GM12874 (cell line): Measurements from ENCODE around the gene LOC128125822.

ENCODE experiments used
- CTCF ChIP-seq: IDR thresholded peaks from 2 replicates; pipeline ENCODE4 v1.5.1; 2011; ENCODE audit warnings: low read depth, mild to moderate bottlenecking, control low read depth, low read length, moderate library complexity; ENCODE audit not compliant: insufficient read depth

LOC128125822 gene

GRCh38 chr6:63572044-63572746, at the start of gene LOC128125822, which contains the start of gene PTP4A1:
TSS of gene LOC128125822 (plus strand) at chr6:63572480.
TSS of gene PTP4A1 (plus strand) at chr6:63572480. CDS start at chr6:63576881, 4,401 bp downstream.
- no peak for TF ChIP-seq CTCF

GRCh38 chr6:63523630-63524029, 48.6 kb upstream of the LOC128125822 start:
- no peak for TF ChIP-seq CTCF

GRCh38 chr6:63525186-63525878, 46.9 kb upstream of the LOC128125822 start:
- no peak for TF ChIP-seq CTCF

- TF ChIP-seq CTCF = no peak
Observed at GRCh38 chr6:63526931-63527330, 45.3 kb upstream of the LOC128125822 start.

- no peak for TF ChIP-seq CTCF
Observed at GRCh38 chr6:63527658-63528514, 44.4 kb upstream of the LOC128125822 start.

- TF ChIP-seq CTCF = no peak
Observed at GRCh38 chr6:63529498-63529897, 42.8 kb upstream of the LOC128125822 start.

- TF ChIP-seq CTCF = no peak
Observed at GRCh38 chr6:63530182-63530581, 42.1 kb upstream of the LOC128125822 start.
